H9 (cell line): ENCODE measurements around the gene KCNQ2. TPM values are rescaled to one million over a fixed set of nuclear protein-coding genes. Genes with fewer than 3 reads are reported as not detected.

Source experiments
- DNase-seq: peaks from one replicate; pipeline ENCODE4 v3.0.0-alpha.2; 2017
- H2AFZ ChIP-seq: one replicate; pipeline ENCODE4 v1.6.1; 2013; ENCODE audit warnings: mild to moderate bottlenecking, low read length, control low read depth, moderate library complexity
- H2AK5ac ChIP-seq: 2 replicates; pipeline ENCODE4 v1.6.1; 2013; ENCODE audit warnings: low read length, control low read depth, mixed read lengths; ENCODE audit not compliant: insufficient read length
- H2BK120ac ChIP-seq: one replicate; pipeline ENCODE4 v1.6.1; 2013; ENCODE audit warnings: low read depth, mild to moderate bottlenecking, low read length, control low read depth, inconsistent platforms; ENCODE audit not compliant: poor library complexity, severe bottlenecking
- H2BK12ac ChIP-seq: 2 replicates; pipeline ENCODE4 v1.6.1; 2013; ENCODE audit warnings: low read length, control low read depth, mixed read lengths, low read depth; ENCODE audit not compliant: insufficient read length
- H2BK15ac ChIP-seq: 2 replicates; pipeline ENCODE4 v1.6.1; 2013; ENCODE audit warnings: low read depth, low read length, control low read depth
- H2BK20ac ChIP-seq: one replicate; pipeline ENCODE4 v1.6.1; 2013; ENCODE audit warnings: low read depth, mild to moderate bottlenecking, low read length, control low read depth, inconsistent platforms; ENCODE audit not compliant: poor library complexity, severe bottlenecking
- H2BK5ac ChIP-seq: 2 replicates; pipeline ENCODE4 v1.6.1; 2013; ENCODE audit warnings: low read length, control low read depth, mixed read lengths; ENCODE audit not compliant: insufficient read length
- H3K14ac ChIP-seq: 2 replicates; pipeline ENCODE4 v1.6.1; 2013; ENCODE audit warnings: low read length, control low read depth; ENCODE audit not compliant: insufficient read depth
- H3K18ac ChIP-seq: 2 replicates; pipeline ENCODE4 v1.6.1; 2013; ENCODE audit warnings: low read depth, mild to moderate bottlenecking, mixed read lengths, low read length, control low read depth; ENCODE audit not compliant: insufficient read length
- H3K23ac ChIP-seq: 2 replicates; pipeline ENCODE4 v1.6.1; 2013; ENCODE audit warnings: low read length, control low read depth, mixed read lengths, low read depth; ENCODE audit not compliant: insufficient read length
- H3K23me2 ChIP-seq: 2 replicates; pipeline ENCODE4 v1.6.1; 2013; ENCODE audit warnings: low read depth, mild to moderate bottlenecking, mixed read lengths, low read length, control low read depth; ENCODE audit not compliant: insufficient read length, poor library complexity, severe bottlenecking
- H3K27ac ChIP-seq: 2 replicates; pipeline ENCODE4 v1.5.1; 2013; ENCODE audit warnings: low read length, control low read depth, mixed read lengths, low read depth; ENCODE audit not compliant: insufficient read length
- H3K27me3 ChIP-seq: 2 replicates; pipeline ENCODE4 v1.6.1; 2013; ENCODE audit warnings: low read length, control low read depth, inconsistent platforms; ENCODE audit not compliant: insufficient read depth
- H3K4ac ChIP-seq: 2 replicates; pipeline ENCODE4 v1.6.1; 2013; ENCODE audit warnings: low read depth, mild to moderate bottlenecking, control low read depth, inconsistent platforms, low read length, moderate library complexity
- H3K4me1 ChIP-seq: 2 replicates; pipeline ENCODE4 v1.6.1; 2013; ENCODE audit warnings: low read length, control low read depth, inconsistent platforms; ENCODE audit not compliant: insufficient read depth
- H3K4me2 ChIP-seq: 2 replicates; pipeline ENCODE4 v1.6.1; 2013; ENCODE audit warnings: low read length, control low read depth, mixed read lengths; ENCODE audit not compliant: insufficient read length, insufficient read depth
- H3K56ac ChIP-seq: 2 replicates; pipeline ENCODE4 v1.6.1; 2013; ENCODE audit warnings: low read depth, mild to moderate bottlenecking, mixed read lengths, low read length, control low read depth; ENCODE audit not compliant: insufficient read length
- H3K79me1 ChIP-seq: 2 replicates; pipeline ENCODE4 v1.6.1; 2013; ENCODE audit warnings: low read depth, mild to moderate bottlenecking, moderate library complexity, low read length, control low read depth, inconsistent platforms; ENCODE audit not compliant: insufficient read depth, poor library complexity, severe bottlenecking
- H3K79me2 ChIP-seq: 2 replicates; pipeline ENCODE4 v1.6.1; 2013; ENCODE audit warnings: low read length, control low read depth, inconsistent platforms; ENCODE audit not compliant: insufficient read depth
- H3K9ac ChIP-seq: 2 replicates; pipeline ENCODE4 v1.6.1; 2013; ENCODE audit warnings: low read length, control low read depth, mixed read lengths; ENCODE audit not compliant: insufficient read length; ENCODE audit errors: extremely low read depth
- H3K9me3 ChIP-seq: one replicate; pipeline ENCODE4 v1.6.1; 2013; ENCODE audit warnings: low read depth, low read length, inconsistent platforms; ENCODE audit not compliant: control insufficient read depth
- H3T11ph ChIP-seq: one replicate; pipeline ENCODE4 v1.6.1; 2013; ENCODE audit warnings: mild to moderate bottlenecking, low read length, control low read depth, inconsistent platforms
- H4K20me1 ChIP-seq: one replicate; pipeline ENCODE4 v1.6.1; 2013; ENCODE audit not compliant: control insufficient read depth, insufficient read length, insufficient read depth
- H4K5ac ChIP-seq: 2 replicates; pipeline ENCODE4 v1.6.1; 2013; ENCODE audit warnings: low read depth, mild to moderate bottlenecking, mixed read lengths, low read length, control low read depth; ENCODE audit not compliant: insufficient read length
- H4K8ac ChIP-seq: replicated peaks from 2 replicates; pipeline ENCODE4 v1.6.1; 2013; ENCODE audit warnings: low read length, control low read depth, mixed read lengths, low read depth; ENCODE audit not compliant: insufficient read length
- H4K91ac ChIP-seq: 2 replicates; pipeline ENCODE4 v1.6.1; 2013; ENCODE audit warnings: low read depth, mild to moderate bottlenecking, moderate library complexity, mixed read lengths, low read length, control low read depth; ENCODE audit not compliant: insufficient read length
- H3K27ac Mint-ChIP-seq, 3 experiments: 2 replicates in 2 of 3; 3 replicates in 1 of 3; pipeline ENCODE4 v1.8.0; 2020 to 2021; ENCODE audit warnings: mixed read lengths in 3 of 3, mild to moderate bottlenecking in 1 of 3, moderate library complexity in 1 of 3
- H3K27me3 Mint-ChIP-seq: 2 replicates; pipeline ENCODE4 v1.8.0; 2021; ENCODE audit warnings: low read depth, mild to moderate bottlenecking, moderate library complexity, mixed read lengths
- H3K36me3 Mint-ChIP-seq, 3 experiments: 2 replicates in 2 of 3; 3 replicates in 1 of 3; pipeline ENCODE4 v1.8.0; 2020 to 2021; ENCODE audit warnings: low read depth in 3 of 3, mixed read lengths in 3 of 3; ENCODE audit not compliant: insufficient read depth in 1 of 3
- H3K4me1 Mint-ChIP-seq, 2 experiments: 2 replicates each; pipeline ENCODE4 v1.8.0; 2020; ENCODE audit warnings: mixed read lengths in 2 of 2
- H3K4me3 Mint-ChIP-seq, 2 experiments: 2 replicates in 1 of 2; 3 replicates in 1 of 2; pipeline ENCODE4 v1.8.0; 2020 to 2021; ENCODE audit warnings: mild to moderate bottlenecking in 2 of 2, mixed read lengths in 2 of 2, moderate library complexity in 1 of 2
- H3K9me3 Mint-ChIP-seq, 2 experiments: 2 replicates in 1 of 2; 3 replicates in 1 of 2; pipeline ENCODE4 v1.8.0; 2020; ENCODE audit warnings: mild to moderate bottlenecking in 2 of 2, mixed read lengths in 2 of 2, moderate library complexity in 1 of 2
- WGBS: extraction: QIAGEN DNeasy Blood & Tissue Kit; methylation state at CpG from one replicate; pipeline ENCODE4 v1.1.7; 2013; ENCODE audit warnings: missing lambda C conversion rate, low lambda C conversion rate, mixed read lengths; ENCODE audit not compliant: insufficient read length; ENCODE audit errors: extremely low coverage; 5-methylcytosine and 5-hydroxymethylcytosine counted together
- total RNA-seq: library from RNA; stranded (reverse); gene quantifications from 2 replicates; pipeline ENCODE4 v1.2.1, GENCODE V29; 2021
- TF ChIP-seq, protein P1 (sequence below): fragments of 200-600 bp; sonication (generic); conservative IDR thresholded peaks from 3 replicates; pipeline ENCODE4 v1.8.0; 2021; ENCODE audit warnings: antibody characterized with exemption, mild to moderate bottlenecking

KCNQ2 gene
- total RNA-seq, 1 experiment from 2014 or later: 69.2 TPM

GRCh38 chr20:63429992-63430391 is 42.5 kb downstream of the KCNQ2 start:
- H3K79me2 ChIP-seq: no peaks in the 10 kb centered on the region
- H3K4me2 ChIP-seq: no peak overlapping the region
- no CpG with 5 or more reads among the region's 15 CpGs for WGBS

More at GRCh38 chr20:63429992-63430391, 42.5 kb downstream of the KCNQ2 start:
- H2BK20ac ChIP-seq: no peak overlapping the region
- H3K4ac ChIP-seq: no peak overlapping the region
- no peak overlapping the region for H3K9ac ChIP-seq
- no peaks in the 10 kb centered on the region for H3K27me3 ChIP-seq
- Mint-ChIP-seq H3K36me3 (peaks cover 9 to 24% (median 21%) of the 10 kb centered on the region in 3 experiments), H3K9me3 (peaks cover 0 to 2% of the 10 kb centered on the region in 2 experiments; a peak in 2 of 5 replicates), H3K27ac (peak overlapping the region in 1 of 3 experiments; percentile 64; a peak in 2 of 7 replicates), H3K27me3 (no peaks in the 10 kb centered on the region), H3K4me1 (peaks cover 14 to 26% of the 10 kb centered on the region in 2 experiments), H3K4me3 (no peak overlapping the region)
- no peak overlapping the region for H3T11ph ChIP-seq
- H3K27ac ChIP-seq: no peak overlapping the region
- no peak overlapping the region for H3K23ac ChIP-seq
- H4K5ac ChIP-seq: no peak overlapping the region
- no peaks in the 10 kb centered on the region; the same call in 1 of the 2 replicates for H3K4me1 ChIP-seq
- H3K79me1 ChIP-seq: no peaks in the 10 kb centered on the region
- H3K14ac ChIP-seq: no peak overlapping the region
- no peak overlapping the region for H2AK5ac ChIP-seq
- no peak overlapping the region for H2BK120ac ChIP-seq
- TF ChIP-seq, protein P1, sequence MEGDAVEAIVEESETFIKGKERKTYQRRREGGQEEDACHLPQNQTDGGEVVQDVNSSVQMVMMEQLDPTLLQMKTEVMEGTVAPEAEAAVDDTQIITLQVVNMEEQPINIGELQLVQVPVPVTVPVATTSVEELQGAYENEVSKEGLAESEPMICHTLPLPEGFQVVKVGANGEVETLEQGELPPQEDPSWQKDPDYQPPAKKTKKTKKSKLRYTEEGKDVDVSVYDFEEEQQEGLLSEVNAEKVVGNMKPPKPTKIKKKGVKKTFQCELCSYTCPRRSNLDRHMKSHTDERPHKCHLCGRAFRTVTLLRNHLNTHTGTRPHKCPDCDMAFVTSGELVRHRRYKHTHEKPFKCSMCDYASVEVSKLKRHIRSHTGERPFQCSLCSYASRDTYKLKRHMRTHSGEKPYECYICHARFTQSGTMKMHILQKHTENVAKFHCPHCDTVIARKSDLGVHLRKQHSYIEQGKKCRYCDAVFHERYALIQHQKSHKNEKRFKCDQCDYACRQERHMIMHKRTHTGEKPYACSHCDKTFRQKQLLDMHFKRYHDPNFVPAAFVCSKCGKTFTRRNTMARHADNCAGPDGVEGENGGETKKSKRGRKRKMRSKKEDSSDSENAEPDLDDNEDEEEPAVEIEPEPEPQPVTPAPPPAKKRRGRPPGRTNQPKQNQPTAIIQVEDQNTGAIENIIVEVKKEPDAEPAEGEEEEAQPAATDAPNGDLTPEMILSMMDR: no peak
- no peak overlapping the region for H2BK12ac ChIP-seq
- H3K18ac ChIP-seq: no peak overlapping the region
- no peak overlapping the region for H4K91ac ChIP-seq
- DNase-seq: no peak
- no peaks in the 10 kb centered on the region for H3K9me3 ChIP-seq
- H4K20me1 ChIP-seq: no peaks in the 10 kb centered on the region
- H3K23me2 ChIP-seq: no peaks in the 10 kb centered on the region
- H2BK5ac ChIP-seq: no peak overlapping the region
- H3K56ac ChIP-seq: no peak overlapping the region
- H2BK15ac ChIP-seq: no peak overlapping the region
- no peak overlapping the region for H4K8ac ChIP-seq
- H2AFZ ChIP-seq: no peak overlapping the region
